Trophoblast cell (in vitro differentiated cells and primary cell): ENCODE results near the gene AKAP6.

ENCODE experiments used
- DNase-seq, 2 donors: peaks; one replicate each; pipeline ENCODE4 v3.0.0-alpha.2; 2016
- H2AFZ ChIP-seq: 2 replicates; pipeline ENCODE4 v1.6.1; 2013; ENCODE audit warnings: low read length, moderate library complexity, mild to moderate bottlenecking; ENCODE audit not compliant: insufficient read depth, poor library complexity
- H2AK5ac ChIP-seq: 2 replicates; pipeline ENCODE4 v1.6.1; 2013; ENCODE audit warnings: mild to moderate bottlenecking, low read length
- H2BK120ac ChIP-seq: 2 replicates; pipeline ENCODE4 v1.6.1; 2013; ENCODE audit warnings: low read length, mild to moderate bottlenecking, moderate library complexity; ENCODE audit not compliant: insufficient read depth, poor library complexity
- H2BK12ac ChIP-seq: 2 replicates; pipeline ENCODE4 v1.6.1; 2013; ENCODE audit warnings: mild to moderate bottlenecking, low read length, moderate library complexity
- H2BK5ac ChIP-seq: 2 replicates; pipeline ENCODE4 v1.6.1; 2013; ENCODE audit warnings: low read length, low read depth, moderate library complexity, mild to moderate bottlenecking; ENCODE audit not compliant: poor library complexity
- H3K14ac ChIP-seq: 2 replicates; pipeline ENCODE4 v1.6.1; 2013; ENCODE audit warnings: mild to moderate bottlenecking, low read length
- H3K18ac ChIP-seq: 2 replicates; pipeline ENCODE4 v1.6.1; 2013; ENCODE audit warnings: mild to moderate bottlenecking, low read length
- H3K23ac ChIP-seq: 2 replicates; pipeline ENCODE4 v1.6.1; 2013; ENCODE audit warnings: low read length
- H3K27ac ChIP-seq: 2 replicates; pipeline ENCODE4 v1.5.1; 2013; ENCODE audit warnings: low read depth, mild to moderate bottlenecking, inconsistent platforms, low read length, moderate library complexity
- H3K27me3 ChIP-seq: 2 replicates; pipeline ENCODE4 v1.6.1; 2013; ENCODE audit warnings: inconsistent platforms, mild to moderate bottlenecking, low read length, moderate library complexity; ENCODE audit not compliant: insufficient read depth
- H3K36me3 ChIP-seq, 2 experiments: 1 replicate in 1 of 2; 2 replicates in 1 of 2; pipeline ENCODE4 v1.6.1; 2013; ENCODE audit warnings: low read length in 2 of 2, mild to moderate bottlenecking in 2 of 2, moderate library complexity in 1 of 2; ENCODE audit not compliant: insufficient read depth in 2 of 2, control insufficient read depth in 1 of 2
- H3K4ac ChIP-seq: 2 replicates; pipeline ENCODE4 v1.6.1; 2013; ENCODE audit warnings: low read depth, mild to moderate bottlenecking, low read length, moderate library complexity
- H3K4me1 ChIP-seq, 2 experiments: 1 replicate in 1 of 2; 2 replicates in 1 of 2; pipeline ENCODE4 v1.6.1; 2013; ENCODE audit warnings: low read length in 2 of 2, mild to moderate bottlenecking in 2 of 2, moderate library complexity in 1 of 2; ENCODE audit not compliant: insufficient read depth in 2 of 2, control insufficient read depth in 1 of 2
- H3K4me2 ChIP-seq: 2 replicates; pipeline ENCODE4 v1.6.1; 2013; ENCODE audit warnings: inconsistent platforms, mild to moderate bottlenecking, low read length, moderate library complexity
- H3K4me3 ChIP-seq: 2 replicates; pipeline ENCODE4 v1.5.1; 2013; ENCODE audit warnings: mild to moderate bottlenecking, low read depth, low read length, inconsistent platforms
- H3K79me1 ChIP-seq: one replicate; pipeline ENCODE4 v1.6.1; 2013; ENCODE audit warnings: low read length
- H3K79me2 ChIP-seq: 2 replicates; pipeline ENCODE4 v1.6.1; 2013; ENCODE audit warnings: low read length, mild to moderate bottlenecking; ENCODE audit not compliant: control insufficient read depth, insufficient read depth, poor library complexity
- H3K9ac ChIP-seq: 2 replicates; pipeline ENCODE4 v1.6.1; 2013; ENCODE audit warnings: mild to moderate bottlenecking, low read length
- H3K9me3 ChIP-seq: 2 replicates; pipeline ENCODE4 v1.6.1; 2013; ENCODE audit warnings: low read depth, mild to moderate bottlenecking, control low read depth, inconsistent platforms, low read length; ENCODE audit not compliant: insufficient read depth
- H4K12ac ChIP-seq: 2 replicates; pipeline ENCODE4 v1.6.1; 2013; ENCODE audit warnings: low read depth, mild to moderate bottlenecking, low read length, moderate library complexity
- H4K8ac ChIP-seq: 2 replicates; pipeline ENCODE4 v1.6.1; 2013; ENCODE audit warnings: low read depth, mild to moderate bottlenecking, low read length, moderate library complexity
- H4K91ac ChIP-seq: one replicate; pipeline ENCODE4 v1.6.1; 2013; ENCODE audit warnings: low read depth, mild to moderate bottlenecking, low read length, moderate library complexity
- WGBS: extraction: QIAGEN DNeasy Blood & Tissue Kit; methylation state at CpG from one replicate; pipeline ENCODE4 v1.1.7; 2013; ENCODE audit warnings: missing lambda C conversion rate; ENCODE audit not compliant: insufficient read length, insufficient coverage; ENCODE audit errors: extremely low coverage; 5-methylcytosine and 5-hydroxymethylcytosine counted together

Gene AKAP6

DNA sequence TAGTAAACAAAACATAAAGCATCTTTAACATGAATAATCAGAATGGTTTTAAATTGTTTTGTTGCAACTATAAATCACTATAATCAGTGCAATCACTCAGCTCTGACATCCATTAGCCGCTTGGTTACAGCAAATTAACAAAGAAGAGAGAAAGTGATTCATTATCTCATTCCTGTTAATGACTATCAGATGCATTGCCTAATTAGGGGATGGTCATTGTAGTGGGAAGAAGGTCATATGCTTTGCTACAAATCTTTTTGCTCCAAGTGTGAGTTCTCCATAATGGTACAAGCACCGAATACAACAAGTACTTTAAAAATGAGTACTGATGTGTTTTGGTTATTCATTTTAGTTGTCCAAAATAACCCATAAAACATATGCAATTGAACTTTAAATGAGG is 272.0 kb downstream of the AKAP6 start:
- H3K27ac ChIP-seq, result no peak overlapping the region
- no CpG with 5 or more reads among the region's 2 CpGs for WGBS
- H4K8ac ChIP-seq, result no peak overlapping the region
- no peak overlapping the region for H2AFZ ChIP-seq
- H3K18ac ChIP-seq, result no peak overlapping the region
- no peak overlapping the region for H3K14ac ChIP-seq
- no peaks in the 10 kb centered on the region for H3K36me3 ChIP-seq
- H3K4me1 ChIP-seq, result no peaks in the 10 kb centered on the region
- H2AK5ac ChIP-seq, result no peak overlapping the region
- H3K4me2 ChIP-seq, result no peak overlapping the region
- H2BK12ac ChIP-seq, result no peak overlapping the region
- H3K23ac ChIP-seq, result no peak overlapping the region
- no peak overlapping the region for H4K91ac ChIP-seq
- H3K9ac ChIP-seq, result no peak overlapping the region
- H2BK120ac ChIP-seq, result no peak overlapping the region
- H2BK5ac ChIP-seq, result no peak overlapping the region
- no peaks in the 10 kb centered on the region for H3K79me2 ChIP-seq
- H3K27me3 ChIP-seq, result no peaks in the 10 kb centered on the region
- H4K12ac ChIP-seq, result no peak overlapping the region
- no peaks in the 10 kb centered on the region for H3K79me1 ChIP-seq
- no peak for DNase-seq
- no peaks in the 10 kb centered on the region for H3K9me3 ChIP-seq
- no peak overlapping the region for H3K4me3 ChIP-seq
- no peak overlapping the region for H3K4ac ChIP-seq

DNA sequence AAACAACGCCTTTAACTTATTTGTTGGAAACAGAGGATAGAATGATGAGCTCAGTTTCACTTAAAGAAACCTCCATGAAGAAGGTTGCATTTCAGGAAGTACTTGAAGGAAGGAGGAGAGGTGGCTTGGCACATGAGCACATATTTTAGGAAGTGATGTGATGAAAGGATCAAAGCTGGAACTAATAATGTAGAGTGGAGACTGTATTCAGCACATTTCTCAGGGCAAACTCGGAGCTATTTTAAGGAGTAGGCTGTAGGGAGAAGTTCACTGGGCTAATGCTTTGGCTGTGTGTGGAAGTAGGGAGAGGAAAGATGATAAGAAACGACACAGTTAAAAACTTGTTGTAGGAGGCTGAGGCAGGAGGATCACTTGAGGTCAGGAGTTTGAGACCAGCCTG is 272.8 kb downstream of the AKAP6 start:
- Histone ChIP-seq H2AFZ (no peak overlapping the region), H3K27ac (no peak overlapping the region), H3K9me3 (no peaks in the 10 kb centered on the region), H3K4me2 (no peak overlapping the region), H4K12ac (no peak overlapping the region), H3K79me1 (no peaks in the 10 kb centered on the region), H3K23ac (no peak overlapping the region), H3K4ac (no peak overlapping the region), H3K4me1 (no peaks in the 10 kb centered on the region), H3K9ac (no peak overlapping the region), H3K36me3 (no peaks in the 10 kb centered on the region), H4K8ac (no peak overlapping the region), H3K79me2 (no peaks in the 10 kb centered on the region), H3K27me3 (no peaks in the 10 kb centered on the region), H2BK12ac (no peak overlapping the region), H4K91ac (no peak overlapping the region), H2BK5ac (no peak overlapping the region), H3K14ac (no peak overlapping the region), H2BK120ac (no peak overlapping the region), H2AK5ac (no peak overlapping the region), H3K4me3 (no peak overlapping the region), H3K18ac (no peak overlapping the region)
- peak in 1 of 2 donors; percentile 2 for DNase-seq
- WGBS, result no CpG with 5 or more reads among the region's 3 CpGs

DNA sequence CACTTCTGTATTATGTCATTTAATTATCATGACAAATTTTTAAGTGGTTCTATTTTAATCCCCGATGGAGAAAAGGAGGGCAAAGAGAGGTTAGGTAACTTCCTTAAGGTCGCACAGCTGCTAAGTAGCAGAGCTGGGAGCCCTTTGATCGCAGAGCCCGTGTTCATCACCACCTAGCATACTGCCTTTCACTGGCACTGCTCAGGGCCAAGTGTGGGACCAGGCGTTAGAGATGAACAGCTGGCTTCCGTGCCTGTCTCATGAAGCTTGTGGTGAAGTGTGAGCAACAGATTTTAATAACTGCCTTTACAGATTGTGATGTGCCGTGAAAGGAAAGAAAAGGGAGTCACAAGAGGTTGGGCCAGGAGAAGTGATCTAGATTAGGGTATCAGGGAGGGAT is 273.6 kb downstream of the AKAP6 start:
- Histone ChIP-seq H3K27ac (no peak overlapping the region), H3K14ac (no peak overlapping the region), H2AFZ (no peak overlapping the region), H3K4me1 (no peaks in the 10 kb centered on the region), H3K36me3 (no peaks in the 10 kb centered on the region), H3K4ac (no peak overlapping the region), H2AK5ac (no peak overlapping the region), H3K9me3 (no peaks in the 10 kb centered on the region), H3K79me2 (no peaks in the 10 kb centered on the region), H3K18ac (no peak overlapping the region), H3K4me2 (no peak overlapping the region), H3K79me1 (no peaks in the 10 kb centered on the region), H3K27me3 (no peaks in the 10 kb centered on the region), H2BK12ac (no peak overlapping the region), H4K12ac (no peak overlapping the region), H3K23ac (no peak overlapping the region), H4K91ac (no peak overlapping the region), H3K4me3 (no peak overlapping the region), H2BK120ac (no peak overlapping the region), H3K9ac (no peak overlapping the region), H2BK5ac (no peak overlapping the region), H4K8ac (no peak overlapping the region)
- no peak for DNase-seq
- WGBS, result no CpG with 5 or more reads among the region's 7 CpGs

DNA sequence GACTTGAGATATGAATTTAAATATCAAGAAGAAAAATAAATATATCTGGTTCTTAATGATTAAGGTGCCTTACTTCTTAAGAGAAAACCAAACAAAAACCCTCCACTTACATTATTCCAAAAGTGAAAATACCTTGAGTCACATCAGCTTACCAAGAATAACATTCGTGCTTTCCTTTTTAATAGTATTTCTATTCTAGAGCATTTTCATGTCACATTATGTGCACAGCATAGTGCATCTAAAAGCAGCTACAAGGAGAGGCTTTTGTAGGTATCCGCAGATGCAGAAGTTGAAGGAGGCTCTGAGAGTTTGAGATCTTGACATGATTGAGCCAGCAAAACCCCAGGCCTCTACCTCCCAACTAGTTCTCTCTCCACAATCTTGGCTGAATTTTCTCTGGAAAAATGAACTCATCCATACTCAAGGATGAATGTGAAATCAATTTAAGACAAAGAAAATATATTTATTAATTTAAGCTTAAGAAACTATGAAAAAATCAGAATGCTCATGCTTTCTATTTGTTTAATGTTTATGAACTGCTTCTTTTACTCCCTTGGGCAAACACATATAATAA is 275.0 kb downstream of the AKAP6 start:
- no peaks in the 10 kb centered on the region for H3K4me1 ChIP-seq
- no peaks in the 10 kb centered on the region for H3K79me2 ChIP-seq
- H3K14ac ChIP-seq, result no peak overlapping the region
- no peak overlapping the region for H4K91ac ChIP-seq
- no peaks in the 10 kb centered on the region for H3K79me1 ChIP-seq
- no peak overlapping the region for H3K4me2 ChIP-seq
- H4K8ac ChIP-seq, result no peak overlapping the region
- WGBS, result no CpG with 5 or more reads among the region's 2 CpGs
- no peak overlapping the region for H3K23ac ChIP-seq
- H3K18ac ChIP-seq, result no peak overlapping the region
- DNase-seq, result no peak
- no peak overlapping the region for H2AFZ ChIP-seq
- H3K4ac ChIP-seq, result no peak overlapping the region
- no peak overlapping the region for H3K4me3 ChIP-seq
- H3K9ac ChIP-seq, result no peak overlapping the region
- no peaks in the 10 kb centered on the region for H3K9me3 ChIP-seq
- H2BK120ac ChIP-seq, result no peak overlapping the region
- H4K12ac ChIP-seq, result no peak overlapping the region
- no peak overlapping the region for H3K27ac ChIP-seq
- no peaks in the 10 kb centered on the region for H3K27me3 ChIP-seq
- no peak overlapping the region for H2AK5ac ChIP-seq
- H3K36me3 ChIP-seq, result no peaks in the 10 kb centered on the region
- no peak overlapping the region for H2BK5ac ChIP-seq
- no peak overlapping the region for H2BK12ac ChIP-seq
